ENCODE data around the gene SLC4A1. TPM values are rescaled to one million over a fixed set of nuclear protein-coding genes. Genes with fewer than 3 reads are reported as not detected.

SLC4A1 gene
- total RNA-seq, 1 donor from 2014 or later, result not detected

GRCh38 chr17:44200478-44201155 is 67.3 kb downstream of the SLC4A1 start:
- TF ChIP-seq CTCF (IDR thresholded peaks at IDR 0.05; ENCODE audit: partially characterized antibody, unreplicated experiment), result no peak
- H3K27me3 Mint-ChIP-seq (ENCODE audit: unreplicated experiment), result peaks cover 8% of the 10 kb centered on the region

GRCh38 chr17:44199553-44200477 is 68.1 kb downstream of the SLC4A1 start, which contains the start of gene ATXN7L3:
TSS of gene ATXN7L3 (minus strand) at chr17:44199884. CDS start at chr17:44198070, 1,814 bp downstream.
- H3K27me3 Mint-ChIP-seq (ENCODE audit: unreplicated experiment), result peaks cover 8% of the 10 kb centered on the region
- H3K27ac Mint-ChIP-seq (ENCODE audit: unreplicated experiment), result peak within 1 kb of the TSS; percentile 92
- no peaks in the 10 kb centered on the region for H3K36me3 Mint-ChIP-seq (ENCODE audit: unreplicated experiment)
- no peak for TF ChIP-seq CTCF (IDR thresholded peaks at IDR 0.05; ENCODE audit: partially characterized antibody, unreplicated experiment)
- peaks cover 25% of the 10 kb centered on the region for H3K4me1 Mint-ChIP-seq (ENCODE audit: low read depth, unreplicated experiment)
- H3K9me3 Mint-ChIP-seq (ENCODE audit: unreplicated experiment), result peaks cover 9% of the 10 kb centered on the region
- H3K4me3 Mint-ChIP-seq (ENCODE audit: unreplicated experiment), result peak within 1 kb of the TSS; percentile 93
- peak; percentile 100 for DNase-seq

More at GRCh38 chr17:44200478-44201155, 67.3 kb downstream of the SLC4A1 start:
- H3K27ac Mint-ChIP-seq (ENCODE audit: unreplicated experiment), result peak overlapping the region; percentile 92
- peaks cover 9% of the 10 kb centered on the region for H3K9me3 Mint-ChIP-seq (ENCODE audit: unreplicated experiment)
- no peaks in the 10 kb centered on the region for H3K36me3 Mint-ChIP-seq (ENCODE audit: unreplicated experiment)
- DNase-seq, result peak; percentile 71
- peak overlapping the region; percentile 93 for H3K4me3 Mint-ChIP-seq (ENCODE audit: unreplicated experiment)
- peaks cover 25% of the 10 kb centered on the region for H3K4me1 Mint-ChIP-seq (ENCODE audit: low read depth, unreplicated experiment)

GRCh38 chr17:44198721-44199552 is 69.0 kb downstream of the SLC4A1 start:
- peaks cover 9% of the 10 kb centered on the region for H3K9me3 Mint-ChIP-seq (ENCODE audit: unreplicated experiment)
- peak overlapping the region; percentile 17 for H3K27ac Mint-ChIP-seq (ENCODE audit: unreplicated experiment)
- H3K36me3 Mint-ChIP-seq (ENCODE audit: unreplicated experiment), result no peaks in the 10 kb centered on the region
- TF ChIP-seq CTCF (IDR thresholded peaks at IDR 0.05; ENCODE audit: partially characterized antibody, unreplicated experiment), result no peak
- peaks cover 7% of the 10 kb centered on the region for H3K27me3 Mint-ChIP-seq (ENCODE audit: unreplicated experiment)
- peak overlapping the region; percentile 81 for H3K4me3 Mint-ChIP-seq (ENCODE audit: unreplicated experiment)
- peaks cover 24% of the 10 kb centered on the region for H3K4me1 Mint-ChIP-seq (ENCODE audit: low read depth, unreplicated experiment)
- DNase-seq, result peak; percentile 74

Small RNA genes within 50 kb of the gene (microRNA-seq; reads per million reads assigned to microRNA genes)
- gene MIR6782 (ENCODE audit: unreplicated experiment), result 3.4 reads per million, percentile 25 among the genes with 10 or more reads in this experiment

Other genes with a start within 250 kb of the SLC4A1 start
- gene LSM12, start 201.5 kb downstream of the SLC4A1 start, total RNA-seq (ENCODE audit: unreplicated experiment), result 57.9 TPM
- 51.2 TPM for gene G6PC3, start 197.4 kb downstream of the SLC4A1 start, total RNA-seq (ENCODE audit: unreplicated experiment)
- 185 TPM for gene HDAC5, start 144.5 kb downstream of the SLC4A1 start, total RNA-seq (ENCODE audit: unreplicated experiment)
- 3.2 TPM for gene HROB, start 126.2 kb downstream of the SLC4A1 start, total RNA-seq (ENCODE audit: unreplicated experiment)
- gene ASB16, start 97.4 kb downstream of the SLC4A1 start, total RNA-seq (ENCODE audit: unreplicated experiment), result not detected
- 52.1 TPM for gene TMUB2, start 81.2 kb downstream of the SLC4A1 start, total RNA-seq (ENCODE audit: unreplicated experiment)
- gene ATXN7L3, start 68.3 kb downstream of the SLC4A1 start, total RNA-seq (ENCODE audit: unreplicated experiment), result 146 TPM
- gene UBTF, start 48.5 kb downstream of the SLC4A1 start, total RNA-seq (ENCODE audit: unreplicated experiment), result 97.6 TPM
- 282 TPM for gene RUNDC3A, start 40.5 kb upstream of the SLC4A1 start, total RNA-seq (ENCODE audit: unreplicated experiment)
- 104 TPM for gene SLC25A39, start 56.7 kb upstream of the SLC4A1 start, total RNA-seq (ENCODE audit: unreplicated experiment)
- gene GRN, start 77.2 kb upstream of the SLC4A1 start, total RNA-seq (ENCODE audit: unreplicated experiment), result 88.7 TPM
- gene FAM171A2, start 95.7 kb upstream of the SLC4A1 start, total RNA-seq (ENCODE audit: unreplicated experiment), result 81.3 TPM
- 7.1 TPM for gene ITGA2B, start 121.5 kb upstream of the SLC4A1 start, total RNA-seq (ENCODE audit: unreplicated experiment)
- 62.6 TPM for gene GPATCH8, start 235.3 kb upstream of the SLC4A1 start, total RNA-seq (ENCODE audit: unreplicated experiment)